Measurements from ENCODE around the gene CPN2. TPM values are rescaled to one million over a fixed set of nuclear protein-coding genes. Genes with fewer than 3 reads are reported as not detected.
A peak's percentile ranks its signal among the peaks of the same experiment; 100 is the strongest.

The CPN2 gene
- total RNA-seq, 4 donors from 2014 or later: 0.10 TPM; not detected in 3

- H3K4me3 ChIP-seq (ENCODE audit: low read depth, poor library complexity, severe bottlenecking): no peak overlapping the region
- DNase-seq (ENCODE audit: low spot score in 2 of 2): no peak
- TF ChIP-seq POLR2A (IDR thresholded peaks at IDR 0.05): no peak
- TF ChIP-seq CTCF (IDR thresholded peaks at IDR 0.05): no peak
- intact Hi-C loops (cut with DNase I; ENCODE audit: low total_unique reads): no loop called here
- 83 to 88% methylated on average over 7 of the region's 7 CpGs for WGBS, 2 donors
Measured at GRCh38 chr3:194332858-194333211, 18.3 kb downstream of the CPN2 start.

- intact Hi-C loops (cut with DNase I; ENCODE audit: low total_unique reads): no loop called here
- DNase-seq (ENCODE audit: low spot score in 2 of 2): peak in 1 of 2 donors; percentile 53
- TF ChIP-seq CTCF (IDR thresholded peaks at IDR 0.05): no peak
- no peak for TF ChIP-seq POLR2A (IDR thresholded peaks at IDR 0.05)
- no peak overlapping the region for H3K4me3 ChIP-seq (ENCODE audit: low read depth, poor library complexity, severe bottlenecking)
- 44 to 49% methylated on average over 4 of the region's 4 CpGs for WGBS, 2 donors
Measured at GRCh38 chr3:194330579-194330978, 20.5 kb downstream of the CPN2 start.

GRCh38 chr3:194330160-194330559 lies 21.0 kb downstream of the CPN2 start:
- no peak overlapping the region for H3K4me3 ChIP-seq (ENCODE audit: low read depth, poor library complexity, severe bottlenecking)
- intact Hi-C loops (cut with DNase I; ENCODE audit: low total_unique reads): no loop called here
- no peak for DNase-seq (ENCODE audit: low spot score in 2 of 2)
- 82 to 83% methylated on average over 10 of the region's 10 CpGs for WGBS, 2 donors
- TF ChIP-seq CTCF (IDR thresholded peaks at IDR 0.05) (no peak), POLR2A (IDR thresholded peaks at IDR 0.05) (no peak)

- intact Hi-C loops (cut with DNase I; ENCODE audit: low total_unique reads): no loop called here
- no peak overlapping the region for H3K4me3 ChIP-seq (ENCODE audit: low read depth, poor library complexity, severe bottlenecking)
- WGBS, 2 donors: 69 to 70% methylated on average over 7 of the region's 7 CpGs
- TF ChIP-seq CTCF (IDR thresholded peaks at IDR 0.05) (no peak), POLR2A (IDR thresholded peaks at IDR 0.05) (no peak)
- no peak for DNase-seq (ENCODE audit: low spot score in 2 of 2)
Measured at GRCh38 chr3:194329583-194329965, 21.6 kb downstream of the CPN2 start.

- intact Hi-C loops (cut with DNase I; ENCODE audit: low total_unique reads): no loop called here
- DNase-seq (ENCODE audit: low spot score in 2 of 2): no peak
- TF ChIP-seq POLR2A (IDR thresholded peaks at IDR 0.05): no peak
- no peak for TF ChIP-seq CTCF (IDR thresholded peaks at IDR 0.05)
- no peak overlapping the region for H3K4me3 ChIP-seq (ENCODE audit: low read depth, poor library complexity, severe bottlenecking)
- 65 to 78% methylated on average over 14 of the region's 14 CpGs for WGBS, 2 donors
Measured at GRCh38 chr3:194328942-194329582, 22.1 kb downstream of the CPN2 start.

- WGBS, 2 donors: 61 to 65% methylated on average over 24 to 27 of the region's 27 CpGs
- DNase-seq (ENCODE audit: low spot score in 2 of 2): no peak
- no peak overlapping the region for H3K4me3 ChIP-seq (ENCODE audit: low read depth, poor library complexity, severe bottlenecking)
- TF ChIP-seq CTCF (IDR thresholded peaks at IDR 0.05) (no peak), POLR2A (IDR thresholded peaks at IDR 0.05) (no peak)
- intact Hi-C loops (cut with DNase I; ENCODE audit: low total_unique reads): no loop called here
Measured at GRCh38 chr3:194328053-194328657, 23.0 kb downstream of the CPN2 start.

All from lower leg skin (tissue), 4 donors.